T-helper 2 cell treated with Interferon-gamma antibody and Interleukin-4, amounts not matched to agents 5 μg/mL and 100 μg/mL, for 36 hours (primary cell): ENCODE data around the gene KLHDC4.
"Not testable (repeated sequence)": the region's sequence is repeated elsewhere in the genome, so short reads cannot be mapped to it uniquely, and the experiment has no call there.

Experiments used
- DNase-seq: peaks from one replicate; pipeline ENCODE4 v3.0.0; 2021; ENCODE audit warnings: low spot score
- H3K27ac Mint-ChIP-seq: one replicate; pipeline ENCODE4 v1.8.0; 2021; ENCODE audit warnings: mild to moderate bottlenecking, mixed read lengths
- H3K27me3 Mint-ChIP-seq: one replicate; pipeline ENCODE4 v1.8.0; 2021; ENCODE audit warnings: low read depth, mixed read lengths
- H3K36me3 Mint-ChIP-seq: one replicate; pipeline ENCODE4 v1.8.0; 2021; ENCODE audit warnings: low read depth, mixed read lengths
- H3K4me1 Mint-ChIP-seq: one replicate; pipeline ENCODE4 v1.8.0; 2021; ENCODE audit warnings: low read depth, mixed read lengths
- H3K4me3 Mint-ChIP-seq: one replicate; pipeline ENCODE4 v1.8.0; 2022; ENCODE audit warnings: mild to moderate bottlenecking, moderate library complexity, mixed read lengths
- H3K9me3 Mint-ChIP-seq: one replicate; pipeline ENCODE4 v1.8.0; 2021; ENCODE audit warnings: mixed read lengths

KLHDC4 gene

GRCh38 chr16:87765776-87766484 lies at the start of gene KLHDC4:
Gene KLHDC4 (minus strand): TSS chr16:87765986. CDS start chr16:87765890, 96 bp downstream.
- peak; percentile 89 for DNase-seq
- Mint-ChIP-seq H3K36me3 (peaks cover 31% of the 10 kb centered on the region), H3K27ac (peak within 1 kb of the TSS; percentile 99), H3K4me3 (peak within 1 kb of the TSS; percentile 100), H3K27me3 (no peaks in the 10 kb centered on the region), H3K4me1 (peaks cover 30% of the 10 kb centered on the region), H3K9me3 (no peaks in the 10 kb centered on the region)

- H3K36me3 Mint-ChIP-seq: no peaks in the 10 kb centered on the region
- peaks cover 6% of the 10 kb centered on the region for H3K4me1 Mint-ChIP-seq
- no peak overlapping the region for H3K4me3 Mint-ChIP-seq
- DNase-seq: no peak
- H3K27ac Mint-ChIP-seq: no peak overlapping the region
- H3K9me3 Mint-ChIP-seq: peaks cover 14% of the 10 kb centered on the region
- peaks cover 2% of the 10 kb centered on the region for H3K27me3 Mint-ChIP-seq
Observed at GRCh38 chr16:87815567-87815966, 49.8 kb upstream of the KLHDC4 start.

DNA sequence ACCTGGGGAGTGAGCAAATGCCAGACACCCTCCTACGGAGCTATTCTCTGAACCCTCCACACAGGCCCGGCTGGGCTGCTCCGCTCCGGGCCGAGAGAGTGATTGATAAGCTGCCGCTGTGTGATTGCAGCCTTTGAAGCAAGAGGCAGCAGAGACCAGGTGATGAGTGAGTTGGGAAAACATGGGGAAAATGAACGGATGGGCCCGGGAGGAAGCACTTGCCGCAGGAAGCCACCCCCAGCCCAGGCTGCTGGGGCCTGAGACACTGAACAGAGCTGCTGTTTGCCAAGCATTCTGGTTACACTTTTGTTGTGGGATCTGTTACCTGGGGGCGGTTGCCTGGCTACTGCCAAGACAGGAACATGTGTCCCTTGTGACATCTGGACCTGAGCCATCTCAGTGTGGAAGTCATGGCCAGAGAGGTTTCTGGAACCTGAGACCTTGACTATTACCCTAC lies 46.4 kb upstream of the KLHDC4 start:
- Mint-ChIP-seq H3K27ac (no peak overlapping the region), H3K4me3 (no peak overlapping the region), H3K36me3 (no peaks in the 10 kb centered on the region), H3K27me3 (peaks cover 2% of the 10 kb centered on the region), H3K9me3 (peaks cover 7% of the 10 kb centered on the region), H3K4me1 (peaks cover 11% of the 10 kb centered on the region)
- no peak for DNase-seq

GRCh38 chr16:87811454-87811853 lies 45.7 kb upstream of the KLHDC4 start:
- H3K4me1 Mint-ChIP-seq: peaks cover 17% of the 10 kb centered on the region
- H3K27ac Mint-ChIP-seq, H3K36me3 Mint-ChIP-seq, DNase-seq, H3K27me3 Mint-ChIP-seq, H3K4me3 Mint-ChIP-seq, H3K9me3 Mint-ChIP-seq: not testable (repeated sequence)

GRCh38 chr16:87809150-87809902 lies 43.5 kb upstream of the KLHDC4 start:
- H3K4me1 Mint-ChIP-seq: peaks cover 22% of the 10 kb centered on the region
- H3K36me3 Mint-ChIP-seq: no peaks in the 10 kb centered on the region
- H3K27me3 Mint-ChIP-seq: peaks cover 2% of the 10 kb centered on the region
- H3K27ac Mint-ChIP-seq: no peak overlapping the region
- no peaks in the 10 kb centered on the region for H3K9me3 Mint-ChIP-seq
- DNase-seq: no peak
- H3K4me3 Mint-ChIP-seq: no peak overlapping the region

DNA sequence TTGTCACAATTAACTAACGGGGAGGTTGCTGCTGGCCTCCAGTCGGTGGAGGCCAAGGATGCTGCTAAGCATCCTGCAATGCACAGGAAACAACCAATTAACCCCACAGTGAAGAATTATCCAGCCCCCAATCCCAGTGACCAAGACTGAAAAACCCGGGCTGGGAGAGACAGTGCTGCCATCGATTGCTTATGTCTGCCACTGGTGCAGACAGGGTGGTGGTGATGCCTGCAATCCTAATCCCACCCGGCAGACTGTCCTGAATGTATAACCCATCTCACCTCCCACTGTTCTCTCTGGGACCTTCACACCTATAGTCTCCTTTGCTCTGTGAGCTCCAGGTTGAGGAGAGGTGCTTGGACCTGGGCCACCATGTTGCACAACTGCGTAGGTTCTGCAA lies 42.3 kb upstream of the KLHDC4 start:
- peaks cover 2% of the 10 kb centered on the region for H3K27me3 Mint-ChIP-seq
- no peaks in the 10 kb centered on the region for H3K9me3 Mint-ChIP-seq
- no peak overlapping the region for H3K4me3 Mint-ChIP-seq
- peak overlapping the region; percentile 33 for H3K27ac Mint-ChIP-seq
- H3K36me3 Mint-ChIP-seq: no peaks in the 10 kb centered on the region
- no peak for DNase-seq
- H3K4me1 Mint-ChIP-seq: peaks cover 22% of the 10 kb centered on the region

DNA sequence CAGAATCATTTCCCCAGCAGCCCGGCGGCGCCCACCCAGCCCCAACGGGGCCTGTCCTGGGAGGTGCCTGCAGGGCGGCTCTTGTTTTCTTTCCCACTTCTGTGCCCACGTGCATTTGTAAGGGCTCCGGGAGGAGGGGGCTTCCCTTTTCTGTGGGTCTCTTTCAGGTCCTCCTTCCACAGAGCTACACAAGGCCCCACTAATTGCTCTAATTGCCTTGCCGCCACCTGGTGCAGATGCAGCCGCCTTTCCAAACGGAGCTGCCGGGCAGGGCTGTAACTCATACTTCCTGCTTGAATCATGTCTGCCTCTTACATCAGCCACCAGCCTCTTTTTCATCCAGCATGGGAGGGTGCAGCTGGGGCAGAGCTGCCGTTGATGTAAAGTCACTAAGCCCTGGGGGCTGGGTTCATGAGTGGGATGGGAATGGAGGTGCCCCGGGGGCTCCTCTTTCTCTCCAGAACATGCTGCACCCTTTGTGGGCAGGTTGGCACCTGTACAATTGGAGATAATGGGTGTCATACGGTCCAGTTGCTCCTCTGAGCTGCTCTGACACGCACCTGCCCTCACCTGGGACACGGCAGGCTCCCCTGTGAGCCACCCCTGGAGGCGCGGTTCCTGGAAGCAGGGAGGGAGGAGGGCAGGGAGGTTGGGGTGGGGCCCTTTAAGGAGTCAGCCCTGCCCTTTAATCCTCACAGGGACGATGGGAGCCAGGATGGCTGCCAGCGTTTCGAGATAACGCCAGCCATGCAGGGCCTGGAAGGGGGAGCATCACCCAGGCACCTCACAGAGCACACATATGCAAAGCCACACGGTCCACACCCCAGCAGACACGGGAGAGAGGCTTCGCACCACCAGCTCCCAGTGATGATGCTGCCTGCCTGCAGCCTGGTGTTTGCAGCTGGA lies 41.1 kb upstream of the KLHDC4 start:
- peaks cover 23% of the 10 kb centered on the region for H3K4me1 Mint-ChIP-seq
- H3K27me3 Mint-ChIP-seq: no peaks in the 10 kb centered on the region
- H3K36me3 Mint-ChIP-seq: no peaks in the 10 kb centered on the region
- no peaks in the 10 kb centered on the region for H3K9me3 Mint-ChIP-seq
- peak; percentile 44 for DNase-seq
- peak overlapping the region; percentile 91 for H3K4me3 Mint-ChIP-seq
- H3K27ac Mint-ChIP-seq: peak overlapping the region; percentile 92

DNA sequence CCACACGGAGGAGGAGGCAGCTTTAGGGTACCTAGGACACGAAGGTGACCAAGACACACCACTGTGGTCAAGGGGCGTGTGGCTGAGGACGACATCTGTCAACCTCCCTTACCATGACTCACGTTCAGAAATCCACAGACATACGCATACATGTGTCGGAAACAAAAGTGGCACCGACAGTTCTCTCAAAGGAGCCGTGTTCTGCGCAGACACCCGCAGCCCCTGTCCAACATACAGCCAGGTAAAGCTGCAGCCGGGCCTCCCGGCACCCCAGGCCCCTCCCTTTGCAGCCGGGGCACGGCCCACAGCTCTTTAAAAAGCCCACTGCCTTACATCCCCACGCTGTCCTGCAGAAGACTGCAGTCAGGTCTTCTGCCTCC lies 40.5 kb upstream of the KLHDC4 start:
- Mint-ChIP-seq H3K27ac (peak overlapping the region; percentile 92), H3K9me3 (no peaks in the 10 kb centered on the region), H3K27me3 (no peaks in the 10 kb centered on the region), H3K36me3 (no peaks in the 10 kb centered on the region), H3K4me3 (peak overlapping the region; percentile 91), H3K4me1 (peaks cover 20% of the 10 kb centered on the region)
- DNase-seq: peak; percentile 37

GRCh38 chr16:87803385-87803784 lies 37.6 kb upstream of the KLHDC4 start:
- H3K9me3 Mint-ChIP-seq: no peaks in the 10 kb centered on the region
- no peaks in the 10 kb centered on the region for H3K36me3 Mint-ChIP-seq
- no peak overlapping the region for H3K27ac Mint-ChIP-seq
- H3K4me3 Mint-ChIP-seq: no peak overlapping the region
- peaks cover 13% of the 10 kb centered on the region for H3K4me1 Mint-ChIP-seq
- no peaks in the 10 kb centered on the region for H3K27me3 Mint-ChIP-seq
- no peak for DNase-seq

GRCh38 chr16:87802670-87803069 lies 36.9 kb upstream of the KLHDC4 start:
- Mint-ChIP-seq H3K4me3 (no peak overlapping the region), H3K27me3 (no peaks in the 10 kb centered on the region), H3K27ac (no peak overlapping the region), H3K4me1 (peaks cover 13% of the 10 kb centered on the region), H3K36me3 (no peaks in the 10 kb centered on the region), H3K9me3 (no peaks in the 10 kb centered on the region)
- no peak for DNase-seq

- H3K4me1 Mint-ChIP-seq: peaks cover 9% of the 10 kb centered on the region
- H3K9me3 Mint-ChIP-seq: no peaks in the 10 kb centered on the region
- no peak overlapping the region for H3K4me3 Mint-ChIP-seq
- no peaks in the 10 kb centered on the region for H3K27me3 Mint-ChIP-seq
- no peak overlapping the region for H3K27ac Mint-ChIP-seq
- no peak for DNase-seq
- no peaks in the 10 kb centered on the region for H3K36me3 Mint-ChIP-seq
Observed at GRCh38 chr16:87801679-87802259, 36.0 kb upstream of the KLHDC4 start.

DNA sequence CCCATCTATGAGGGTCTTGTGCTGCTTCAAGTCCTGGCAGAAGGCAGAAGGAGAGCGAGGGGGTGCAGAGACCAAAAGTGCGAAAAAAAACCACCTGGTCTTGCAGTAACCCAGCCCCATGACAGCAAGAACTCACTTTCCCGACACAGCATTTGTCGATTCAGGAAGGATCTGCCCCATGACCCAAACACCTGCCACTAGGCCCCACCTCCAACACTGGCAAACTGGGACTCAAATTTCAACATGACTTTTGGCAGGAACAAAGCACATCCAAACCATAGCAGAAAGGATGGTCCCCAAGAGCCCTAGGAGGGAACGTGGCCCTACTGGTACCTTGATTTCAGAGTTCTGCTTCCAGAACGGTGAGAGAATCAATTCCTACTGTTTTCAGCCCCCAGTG lies 34.7 kb upstream of the KLHDC4 start:
- Mint-ChIP-seq H3K4me3 (no peak overlapping the region), H3K27me3 (no peaks in the 10 kb centered on the region), H3K36me3 (no peaks in the 10 kb centered on the region), H3K27ac (no peak overlapping the region), H3K9me3 (no peaks in the 10 kb centered on the region), H3K4me1 (peaks cover 1% of the 10 kb centered on the region)
- DNase-seq: no peak

DNA sequence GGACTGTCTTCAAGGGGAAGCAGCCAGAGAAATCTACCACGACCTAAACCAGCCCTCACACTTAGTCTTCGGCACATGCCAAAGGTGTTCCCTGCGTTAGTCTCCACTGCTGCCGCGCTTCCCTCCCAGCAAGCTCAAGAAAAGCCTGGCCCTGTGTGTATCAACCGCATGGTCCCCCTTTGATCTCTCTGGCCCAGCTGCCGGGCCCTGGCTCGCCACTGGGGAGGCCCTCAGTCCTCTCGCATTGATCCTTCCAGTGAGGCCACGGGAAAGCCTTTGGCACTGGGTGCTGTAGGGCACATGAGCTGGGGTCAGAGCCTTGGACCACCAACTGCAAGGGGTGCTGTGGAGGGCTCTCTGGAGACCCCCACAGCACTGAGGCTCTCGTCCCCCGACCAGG lies 29.6 kb upstream of the KLHDC4 start:
- H3K27me3 Mint-ChIP-seq: no peaks in the 10 kb centered on the region
- no peak overlapping the region for H3K27ac Mint-ChIP-seq
- DNase-seq: no peak
- H3K4me1 Mint-ChIP-seq: no peaks in the 10 kb centered on the region
- H3K4me3 Mint-ChIP-seq: no peak overlapping the region
- no peaks in the 10 kb centered on the region for H3K9me3 Mint-ChIP-seq
- no peaks in the 10 kb centered on the region for H3K36me3 Mint-ChIP-seq
